GM19395 (cell line): Measurements from ENCODE around the gene SLC20A1.
A peak's percentile ranks its signal among the peaks of the same experiment; 100 is the strongest.

ENCODE experiments used
- ATAC-seq: cut with Tn5 transposase; IDR thresholded peaks from one replicate; pipeline ENCODE4 v1.9.1; 2021; ENCODE audit warnings: mild to moderate bottlenecking, moderate library complexity; ENCODE audit not compliant: unreplicated experiment

Gene SLC20A1

DNA sequence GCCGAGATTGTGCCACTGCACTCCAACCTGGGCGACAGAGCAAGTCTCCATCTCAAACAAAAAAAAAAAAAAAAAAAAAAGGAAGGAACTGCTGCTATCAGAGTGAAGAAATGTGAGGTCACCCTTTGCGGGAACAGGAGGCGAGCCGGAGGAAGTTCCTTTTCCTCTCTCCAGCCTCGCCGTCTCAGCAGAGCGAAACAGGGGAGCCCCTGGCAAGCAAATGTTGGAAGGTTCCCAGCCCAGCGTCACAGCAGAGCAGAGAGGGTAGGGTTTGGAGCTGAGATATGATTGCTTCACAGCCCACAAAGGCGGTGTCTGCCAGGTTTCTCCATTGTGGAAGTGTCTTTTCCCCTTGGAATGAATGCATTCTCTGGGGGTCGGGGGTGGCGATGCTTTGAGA lies 28.5 kb downstream of the SLC20A1 start:
- ATAC-seq: no peak

DNA sequence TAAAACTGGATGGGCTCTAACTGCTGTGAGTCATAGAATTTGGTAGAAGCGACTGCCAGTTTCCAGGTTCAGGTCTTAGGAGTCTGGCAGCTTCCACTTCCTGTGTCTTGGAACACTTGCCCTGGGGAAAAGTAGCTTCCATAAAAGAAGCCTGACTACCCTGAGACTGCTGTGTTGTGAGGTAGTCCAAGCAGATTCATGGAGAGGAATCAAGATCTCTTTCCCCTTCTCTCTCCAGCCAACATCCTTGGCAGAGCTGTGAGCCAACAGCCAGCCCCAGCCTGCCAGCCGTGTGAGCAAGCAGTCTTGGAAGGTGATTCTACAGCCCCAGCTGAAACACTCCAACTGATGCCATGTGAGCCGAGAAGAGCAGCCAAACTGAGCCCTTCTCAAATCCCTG lies 33.7 kb downstream of the SLC20A1 start:
- ATAC-seq: no peak

DNA sequence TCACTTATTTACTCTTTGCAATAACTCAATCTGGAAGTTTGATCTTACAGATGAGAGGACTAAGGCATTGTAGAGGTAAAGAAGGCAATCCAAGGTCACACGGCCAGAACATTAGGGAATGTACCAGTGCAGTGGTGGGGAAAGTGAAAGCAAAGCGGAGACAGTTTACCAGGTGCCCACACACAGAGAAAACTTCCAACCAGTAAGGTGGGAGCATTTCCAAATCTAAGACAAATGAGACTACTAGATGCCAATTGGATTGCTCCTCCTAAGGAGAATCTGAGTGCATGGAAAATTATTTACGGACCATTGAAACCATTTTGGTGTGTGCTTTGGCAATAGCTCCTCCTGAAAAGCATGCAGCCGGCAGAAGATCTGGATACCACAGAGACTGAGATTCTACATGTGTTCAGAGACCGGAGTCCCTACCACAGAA lies 34.9 kb downstream of the SLC20A1 start:
- ATAC-seq: no peak

DNA sequence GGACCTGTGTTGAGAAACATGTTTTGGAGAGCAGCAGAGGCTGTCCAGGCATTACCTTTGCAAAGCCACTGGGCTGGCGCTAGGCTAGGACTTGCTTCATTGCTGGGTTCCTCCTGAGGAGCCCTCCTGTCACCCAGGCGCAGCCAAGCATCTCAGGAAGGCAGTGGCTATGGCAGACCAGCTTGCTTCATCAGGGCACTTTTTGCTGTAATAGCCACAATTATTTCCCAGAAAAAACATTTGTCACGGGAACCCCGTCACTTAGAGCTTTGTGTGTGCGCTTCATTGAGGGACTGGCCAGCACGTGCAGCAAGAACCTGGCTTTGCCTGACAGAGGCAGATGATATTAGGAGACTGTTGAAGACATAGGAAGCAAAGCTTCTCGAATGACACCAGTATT lies 36.4 kb downstream of the SLC20A1 start:
- ATAC-seq: no peak

DNA sequence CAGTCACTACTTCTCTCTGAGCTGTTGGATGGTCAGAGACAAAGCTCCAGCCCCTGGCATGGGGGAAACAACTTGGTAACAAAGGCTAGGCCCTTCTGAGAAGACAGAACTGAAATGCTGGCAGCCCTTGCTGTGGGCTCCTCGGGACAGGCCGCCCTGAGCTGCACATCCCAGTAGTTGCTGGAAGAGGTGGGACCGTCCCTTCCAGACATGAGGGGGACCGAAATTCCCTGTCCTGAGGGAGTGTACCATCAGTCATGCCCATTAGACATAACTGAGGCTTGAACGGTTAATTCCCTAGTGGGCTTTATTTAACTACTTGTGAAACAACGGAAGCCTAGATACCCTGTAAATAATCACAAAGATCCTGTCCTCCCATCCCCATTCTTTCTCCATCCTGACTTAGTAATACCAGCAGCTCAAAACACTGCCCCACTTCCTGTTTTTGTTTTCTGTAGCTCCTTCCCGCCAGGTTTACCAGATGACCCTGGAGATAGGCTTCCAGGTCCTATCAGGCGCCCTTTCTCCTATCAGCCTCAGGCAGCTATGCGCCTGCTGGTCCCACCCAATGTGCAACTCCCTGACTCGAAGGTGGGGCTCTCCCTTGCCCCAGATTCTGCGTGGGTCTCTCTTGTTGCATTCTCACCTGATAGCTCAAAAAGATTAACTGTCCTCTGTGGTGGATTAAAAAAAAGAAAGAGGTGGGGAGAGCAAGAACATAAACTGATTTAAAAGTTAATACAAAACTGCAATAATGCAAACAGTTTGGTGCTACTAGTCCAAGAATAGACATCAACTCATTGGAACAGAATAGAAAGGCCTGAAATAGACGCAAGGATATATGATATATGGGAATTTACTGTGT lies 38.0 kb downstream of the SLC20A1 start:
- ATAC-seq: no peak

DNA sequence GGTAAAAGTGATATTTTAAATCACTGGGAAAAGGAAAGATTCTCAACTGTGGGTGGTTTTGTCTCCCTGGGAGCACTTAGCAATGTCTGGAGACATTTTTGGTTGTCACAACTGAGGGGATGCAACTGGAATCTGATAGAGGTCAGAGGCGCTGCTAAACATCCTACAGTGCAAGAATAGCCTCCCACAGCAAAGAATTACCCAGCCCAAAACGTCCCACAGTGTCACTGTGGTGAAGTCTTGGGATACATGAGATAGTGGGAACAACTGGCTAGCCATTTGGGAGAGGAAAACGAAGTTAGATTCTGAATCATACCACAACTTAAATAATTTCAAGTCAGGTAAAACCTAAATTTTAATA lies 38.7 kb downstream of the SLC20A1 start:
- no peak for ATAC-seq

DNA sequence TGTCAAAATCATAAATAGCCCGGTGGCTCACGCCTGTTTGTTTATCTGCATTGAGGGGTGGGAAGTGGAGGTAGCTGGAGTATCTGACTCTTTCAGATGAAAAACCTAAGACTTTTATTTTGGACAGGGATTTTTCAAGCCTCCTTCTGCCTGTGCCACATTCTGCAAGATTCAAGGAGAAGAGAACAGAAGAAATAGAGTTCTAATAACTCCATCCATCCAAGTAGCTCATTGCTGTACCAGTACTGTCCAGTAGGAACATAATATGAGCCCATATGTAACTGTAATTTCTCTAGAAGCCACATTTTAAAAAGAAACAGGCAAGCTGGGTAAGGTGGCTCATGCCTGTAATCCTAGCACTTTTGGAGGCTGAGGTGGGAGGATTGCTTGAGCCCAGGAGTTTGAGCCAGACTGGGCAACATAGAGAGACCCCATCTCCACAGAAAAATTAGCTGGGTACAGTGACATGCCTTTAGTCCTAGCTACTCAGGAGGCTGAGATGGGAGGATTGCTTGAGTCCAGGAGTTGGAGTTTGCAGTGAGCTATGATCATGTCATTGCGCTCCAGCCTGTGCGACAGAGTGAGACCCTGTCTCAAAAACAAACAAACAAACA lies 39.6 kb downstream of the SLC20A1 start:
- no peak for ATAC-seq

DNA sequence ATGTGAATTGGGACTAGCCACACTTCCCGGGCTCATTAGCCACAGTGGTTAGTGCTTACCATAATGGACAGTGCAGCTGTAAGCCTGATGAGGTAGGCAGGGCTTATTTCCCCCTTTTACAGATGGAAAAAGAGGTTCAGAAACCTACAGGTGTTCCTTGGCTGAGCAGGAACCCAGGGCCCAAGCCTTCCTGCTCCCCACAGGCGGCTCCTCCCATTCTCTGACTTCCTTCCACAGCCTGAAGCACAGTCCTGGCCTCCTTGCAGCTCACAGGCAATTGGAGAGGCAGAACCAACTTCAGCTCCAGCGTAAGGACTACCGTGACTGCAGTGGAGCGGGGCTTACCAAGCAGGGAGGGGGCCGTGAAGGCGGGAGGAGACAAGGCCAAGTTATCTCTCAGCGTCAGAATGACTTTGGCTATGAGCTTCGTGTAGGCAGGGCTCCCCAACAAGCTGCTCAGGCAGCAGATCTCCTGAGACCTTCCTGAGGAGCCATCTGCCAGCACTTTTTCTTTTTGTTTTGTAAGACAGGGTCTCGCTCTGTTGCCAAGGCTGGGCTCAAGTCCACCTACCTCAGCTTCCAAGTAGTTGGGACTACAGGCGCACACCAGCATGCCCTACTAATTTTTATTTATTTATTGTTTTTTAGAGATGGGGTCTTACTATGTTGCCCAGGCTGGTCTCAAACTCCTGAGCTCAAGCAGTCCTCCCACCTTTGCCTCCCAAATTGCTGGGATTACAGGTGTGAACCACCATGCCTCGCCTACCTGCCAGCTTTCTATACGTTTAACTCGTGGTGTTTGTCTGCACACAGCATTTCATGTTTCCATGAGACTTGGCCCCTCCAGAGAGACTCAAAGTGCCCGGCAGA lies 40.8 kb downstream of the SLC20A1 start:
- peak; percentile 58 for ATAC-seq

DNA sequence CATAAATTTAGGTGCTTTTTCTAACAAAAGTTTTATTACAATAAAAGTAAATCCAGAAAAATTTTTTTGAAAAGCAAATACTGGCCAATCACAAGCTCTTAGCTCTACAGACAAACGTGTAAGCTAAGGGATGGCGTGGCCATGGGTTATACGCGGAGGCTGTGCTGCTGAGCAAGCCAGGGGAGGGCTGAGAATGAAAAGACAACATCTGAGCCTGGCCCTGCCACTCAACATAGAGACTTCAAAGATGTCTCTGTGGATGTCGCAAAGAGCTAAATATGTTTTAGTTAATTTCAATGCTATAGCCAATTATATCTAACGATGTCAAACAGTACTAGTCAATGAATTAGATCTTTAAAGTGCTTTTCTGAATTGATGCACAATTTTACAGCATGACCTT lies 41.8 kb downstream of the SLC20A1 start:
- no peak for ATAC-seq

DNA sequence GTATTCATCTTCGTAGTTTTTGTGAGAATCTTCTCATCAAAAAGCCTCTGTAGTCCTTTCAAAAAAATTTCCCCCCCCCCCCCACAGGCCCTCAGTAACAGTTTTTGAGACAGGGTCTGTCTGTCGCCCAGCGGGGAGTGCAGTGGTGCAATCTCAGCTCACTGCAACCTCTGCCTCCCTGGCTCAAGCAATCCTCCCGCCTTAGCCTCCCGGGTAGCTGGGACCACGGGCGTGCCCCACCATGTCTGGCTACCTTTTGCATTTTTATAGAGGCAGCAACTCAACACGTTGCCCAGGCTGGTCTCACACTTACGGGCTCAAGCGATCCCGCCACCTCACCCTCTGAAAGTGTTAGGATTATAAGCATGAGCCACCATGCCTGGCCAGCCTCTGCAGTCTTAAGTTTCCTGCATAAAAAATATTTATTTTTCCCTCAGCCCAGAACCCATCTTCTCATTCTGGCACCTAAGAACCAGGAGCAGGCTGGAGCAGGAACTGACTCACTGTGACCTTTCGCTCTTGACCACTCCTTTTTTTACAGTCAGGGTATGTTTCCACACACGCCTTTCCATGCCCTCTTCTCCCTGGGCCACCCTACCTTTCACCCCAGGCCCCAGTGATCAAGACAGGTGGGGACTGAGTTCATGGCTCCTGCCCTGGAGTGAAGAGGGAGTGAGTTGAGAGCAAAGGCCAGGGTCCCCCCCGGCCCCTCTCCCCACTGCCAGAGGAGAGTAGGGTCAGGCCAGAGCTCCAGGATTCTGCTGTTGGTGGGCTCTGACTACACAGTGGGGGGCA lies 42.5 kb downstream of the SLC20A1 start:
- ATAC-seq: no peak

DNA sequence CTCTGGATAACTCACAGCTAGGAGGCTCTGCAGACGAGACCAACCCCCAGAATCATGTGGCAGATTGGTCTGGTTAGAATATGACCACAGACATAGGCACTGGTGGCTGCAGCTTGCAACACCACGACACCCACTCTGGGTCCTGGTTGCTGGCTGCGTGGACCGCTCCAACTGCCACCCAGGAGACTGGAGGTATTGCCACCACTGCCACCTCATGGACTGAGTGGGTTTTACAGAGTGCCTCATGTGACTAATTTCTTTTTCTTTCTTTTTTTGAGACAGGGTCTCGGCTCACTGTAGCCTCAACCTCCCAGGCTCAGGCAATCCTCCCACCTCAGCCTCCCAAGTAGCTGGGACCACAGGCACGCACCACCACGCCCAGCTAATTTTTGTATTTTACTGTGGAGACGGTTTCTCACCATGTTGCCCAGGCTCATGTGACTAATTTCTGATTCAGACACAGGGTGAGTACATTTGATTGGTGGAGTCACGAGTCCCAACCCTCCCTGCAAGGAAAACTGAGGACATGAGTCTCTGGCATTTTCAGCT lies 45.2 kb downstream of the SLC20A1 start:
- ATAC-seq: peak; percentile 49

DNA sequence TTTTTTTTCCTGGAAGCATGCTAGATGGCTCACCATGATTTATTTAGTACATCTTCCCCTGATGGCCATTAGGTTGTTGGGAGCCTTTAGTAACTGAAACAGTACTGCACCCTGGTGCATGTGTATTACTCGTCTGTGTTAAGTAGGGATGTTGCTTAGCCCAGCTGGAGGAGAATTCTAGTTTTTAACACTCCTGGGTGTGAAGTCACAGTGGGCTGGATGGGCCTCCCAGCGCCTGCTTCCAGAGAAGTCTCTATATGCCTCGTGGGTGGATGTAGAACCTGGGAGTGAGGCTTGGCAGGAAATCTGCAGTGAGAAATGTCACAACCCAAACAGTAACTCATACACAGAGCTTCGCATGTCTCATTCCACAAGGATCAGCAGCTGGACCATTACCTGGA lies 46.1 kb downstream of the SLC20A1 start:
- ATAC-seq: no peak

DNA sequence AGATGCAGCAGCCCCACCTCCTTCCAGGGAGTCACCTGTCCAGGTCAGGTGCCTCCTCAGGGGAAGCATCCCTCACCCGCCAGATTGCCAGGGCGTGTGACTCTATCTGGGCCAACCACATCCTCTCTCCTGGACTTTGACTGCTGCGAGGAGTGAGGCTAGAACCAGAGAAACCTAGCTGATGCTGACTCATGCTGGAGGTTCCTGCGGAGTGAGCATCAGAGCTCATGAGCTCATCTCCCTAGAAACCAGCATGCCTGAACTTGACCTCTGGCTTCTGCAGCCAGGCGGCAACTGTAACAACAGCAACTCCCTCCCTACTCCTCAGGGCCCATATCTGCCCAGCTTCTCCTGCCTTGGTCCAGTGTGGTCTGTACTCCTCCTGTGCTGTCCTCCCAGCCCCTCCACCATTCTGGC lies 46.8 kb downstream of the SLC20A1 start:
- peak; percentile 93 for ATAC-seq

DNA sequence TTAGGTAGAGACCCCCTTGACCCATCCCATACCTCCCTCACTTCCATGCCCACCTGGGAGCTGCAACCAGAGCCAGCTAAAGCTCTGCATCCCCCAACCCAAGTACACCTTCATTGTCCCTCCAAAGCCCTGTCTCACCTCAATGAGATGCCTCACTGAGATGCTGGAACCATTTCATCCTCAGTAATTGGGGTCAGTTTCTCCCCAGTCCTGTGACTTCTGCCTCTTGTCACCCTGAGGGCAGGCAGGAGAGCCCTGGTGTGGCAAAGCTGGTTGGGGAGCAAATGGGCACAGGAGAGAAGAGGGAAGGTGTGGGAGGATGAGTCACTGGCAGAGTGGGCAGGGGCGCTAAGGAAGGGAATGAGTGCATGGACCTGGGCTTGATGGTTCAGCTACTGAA lies 47.2 kb downstream of the SLC20A1 start:
- ATAC-seq: no peak

DNA sequence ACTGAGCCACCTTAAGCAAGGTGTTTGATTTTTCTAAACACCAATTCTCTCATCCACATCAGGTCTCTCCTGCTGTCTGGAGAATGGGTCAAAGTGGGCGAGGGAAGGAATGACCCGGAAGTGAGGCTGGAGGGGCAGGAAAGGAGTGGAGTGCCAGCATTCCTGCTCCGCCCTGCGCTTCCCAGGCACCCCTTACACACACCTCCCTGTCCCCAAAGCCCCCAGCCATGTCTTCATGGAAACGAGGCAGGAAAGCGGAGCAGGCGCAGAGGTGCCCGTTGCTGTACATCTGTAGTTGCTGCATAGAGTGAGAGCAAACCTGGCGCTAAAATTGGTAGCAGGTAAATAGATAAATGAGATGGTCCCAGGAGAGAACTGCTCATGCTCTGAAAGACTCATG lies 47.9 kb downstream of the SLC20A1 start:
- no peak for ATAC-seq

DNA sequence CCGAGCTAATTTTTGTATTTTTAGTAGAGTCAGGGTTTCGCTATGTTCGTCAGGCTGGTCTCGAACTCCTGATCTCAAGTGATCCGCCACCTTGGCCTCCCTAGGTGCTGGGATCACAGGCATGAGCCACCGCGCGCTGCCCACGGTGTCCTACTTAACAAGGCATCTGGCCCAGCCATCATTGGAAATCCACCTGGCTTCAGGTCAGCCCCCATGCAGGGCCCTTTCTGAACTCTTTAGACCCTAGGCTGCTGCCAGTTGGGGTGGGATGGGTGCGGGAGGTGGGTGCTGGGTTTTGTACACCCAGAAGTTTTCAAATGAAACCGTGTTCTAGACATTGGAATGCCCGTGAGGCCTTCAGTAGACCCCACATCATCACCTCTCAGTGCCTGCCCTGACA lies 48.4 kb downstream of the SLC20A1 start:
- no peak for ATAC-seq

DNA sequence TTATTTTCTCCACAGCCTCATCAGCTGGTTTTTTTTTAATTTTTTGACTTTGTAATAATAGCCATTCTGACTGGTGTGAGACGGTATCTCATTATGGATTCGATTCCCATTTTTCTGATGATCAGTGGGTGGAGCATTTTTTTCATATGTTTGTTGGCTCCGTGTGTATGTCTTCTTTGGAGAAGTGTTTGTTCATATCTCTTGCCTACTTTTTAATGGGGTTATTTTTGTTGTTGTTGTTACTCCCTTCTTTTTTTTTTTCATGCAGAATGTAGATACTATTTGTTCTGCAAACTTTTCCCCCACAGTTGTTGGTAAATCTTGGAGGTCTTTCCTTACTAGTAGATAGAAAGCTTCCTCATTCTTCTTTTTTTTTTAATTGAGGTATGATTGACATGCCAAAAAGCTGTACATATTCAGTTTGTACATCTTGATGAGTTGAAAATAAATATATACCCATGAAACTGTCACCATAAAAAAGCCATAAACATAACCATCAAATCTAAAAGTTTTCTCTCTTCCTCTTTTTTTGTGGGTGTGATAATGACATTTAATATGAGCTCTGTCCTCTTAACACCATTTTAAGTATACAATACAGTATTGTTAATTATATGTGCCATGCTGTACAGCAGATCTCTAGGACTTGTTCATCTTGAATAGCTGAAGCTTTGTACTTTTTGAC lies 53.2 kb downstream of the SLC20A1 start:
- ATAC-seq: no peak

DNA sequence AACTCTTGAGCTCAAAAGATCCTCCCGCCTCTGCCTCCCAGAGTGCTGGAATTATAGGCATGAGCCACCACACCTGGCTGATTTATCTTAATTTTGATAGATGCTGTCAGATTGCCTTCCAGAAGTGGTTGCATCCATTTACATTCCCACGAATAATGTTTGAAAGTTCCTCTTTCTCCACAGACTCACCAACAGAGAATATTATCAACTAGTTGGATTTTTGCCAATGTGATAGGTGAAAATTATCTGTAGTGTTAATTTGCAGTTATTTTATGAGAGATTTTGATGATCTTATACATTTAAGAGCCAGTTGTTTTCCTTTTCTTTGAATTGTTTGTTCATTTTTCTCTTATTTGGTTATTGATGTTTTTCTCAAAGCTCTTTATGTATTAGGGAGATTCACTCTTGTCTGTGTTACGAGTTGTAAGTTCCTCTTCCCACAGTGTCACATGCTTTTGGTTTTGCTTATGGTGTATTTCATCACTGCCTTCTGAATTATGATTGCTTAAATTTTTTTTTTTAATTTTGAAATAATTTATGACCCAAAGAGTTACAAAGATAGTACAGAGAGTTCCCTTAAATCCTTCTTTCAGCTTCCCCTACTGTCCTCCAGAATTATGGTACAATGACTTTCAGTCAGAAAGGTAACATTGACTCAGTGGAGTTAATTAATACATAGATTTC lies 54.4 kb downstream of the SLC20A1 start:
- ATAC-seq: no peak

DNA sequence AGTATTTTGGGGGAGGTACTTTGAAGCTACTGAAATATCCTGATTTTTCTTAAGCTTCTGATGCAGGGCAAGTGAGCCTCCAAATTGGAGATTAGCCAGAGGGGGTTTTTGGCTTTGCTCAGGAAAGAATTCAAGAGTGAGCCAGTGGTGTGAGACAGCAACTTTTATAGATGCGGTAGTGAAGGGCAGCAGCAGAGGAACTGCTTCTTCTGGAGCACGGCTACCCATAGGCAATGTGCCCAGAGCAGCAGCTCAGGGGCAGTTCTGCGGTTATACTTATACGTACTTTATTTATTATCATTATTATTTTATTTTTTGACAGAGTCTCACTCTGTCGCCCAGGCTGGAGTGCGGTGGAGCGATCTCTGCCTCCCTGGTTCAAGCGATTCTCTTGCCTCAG lies 55.3 kb downstream of the SLC20A1 start:
- ATAC-seq: no peak
